ENCODE results near the gene FAM229A.

GRCh38 chr1:32334274-32334861, 27.9 kb downstream of the FAM229A start:
- TF ChIP-seq CTCF (IDR thresholded peaks at IDR 0.05) (no peak), POLR2A (IDR thresholded peaks at IDR 0.05) (no peak), EP300 (IDR thresholded peaks at IDR 0.05) (no peak)

Data from tibial nerve (tissue), 4 donors.